Measurements from ENCODE around the gene FGD3. TPM values are rescaled to one million over a fixed set of nuclear protein-coding genes. Genes with fewer than 3 reads are reported as not detected.

FGD3 gene
- total and polyA plus RNA-seq, 4 donors: 1.6 to 6.2 (median 3.6) TPM

- H3K27ac ChIP-seq (ENCODE audit: low read depth in 1 of 2, low read length in 2 of 2): no peak overlapping the region
- H3K27me3 ChIP-seq (ENCODE audit: control insufficient read depth in 4 of 4, insufficient read depth in 4 of 4, low read length in 3 of 4): no peaks in the 10 kb centered on the region
- no peak for DNase-seq (ENCODE audit: low spot score)
- H3K4me3 ChIP-seq (ENCODE audit: low read depth in 1 of 3, low read length in 3 of 3): no peak overlapping the region
- 85% methylated on average over 6 of the region's 6 CpGs for WGBS
- no peaks in the 10 kb centered on the region for H3K9me3 ChIP-seq (ENCODE audit: control insufficient read depth in 4 of 4, low read length in 3 of 4)
- no peaks in the 10 kb centered on the region for H3K4me1 ChIP-seq (ENCODE audit: control insufficient read depth in 4 of 4, insufficient read depth in 4 of 4, low read length in 3 of 4)
- H3K36me3 ChIP-seq (ENCODE audit: control insufficient read depth in 4 of 4, insufficient read depth in 3 of 4, low read depth in 1 of 4, low read length in 3 of 4): peaks cover 0 to 2% (median 0%) of the 10 kb centered on the region in 4 donors
- H3K9ac ChIP-seq (ENCODE audit: low read depth in 1 of 2, low read length in 2 of 2): no peak overlapping the region
- TF ChIP-seq FOXA2 (IDR thresholded peaks at IDR 0.05) (no peak), HNF4G (IDR thresholded peaks at IDR 0.05) (no peak), JUND (IDR thresholded peaks at IDR 0.05) (no peak), NR2F2 (IDR thresholded peaks at IDR 0.05) (no peak), RAD21 (IDR thresholded peaks at IDR 0.05) (peak; percentile 45 to 70), GABPA (IDR thresholded peaks at IDR 0.05 in 1 of 2, conservative IDR thresholded peaks at IDR 0.05 in 1 of 2) (no peak), SP1 (IDR thresholded peaks at IDR 0.05) (no peak), YY1 (IDR thresholded peaks at IDR 0.05) (no peak), ATF3 (IDR thresholded peaks at IDR 0.05) (no peak), ZBTB33 (IDR thresholded peaks at IDR 0.05) (no peak), TAF1 (conservative IDR thresholded peaks at IDR 0.05) (no peak), FOXA1 (IDR thresholded peaks at IDR 0.05) (no peak), REST (IDR thresholded peaks at IDR 0.05) (no peak), MAX (IDR thresholded peaks at IDR 0.05) (no peak), CTCF (IDR thresholded peaks at IDR 0.05; ENCODE audit: low read depth, low read length, missing input control) (peak; percentile 33), RXRA (IDR thresholded peaks at IDR 0.05) (no peak)
Measured at GRCh38 chr9:92986176-92987119, 39.1 kb downstream of the FGD3 start.

All from liver (tissue), 9 donors.